ENCODE data around the gene TNKS1BP1. TPM values are rescaled to one million over a fixed set of nuclear protein-coding genes. Genes with fewer than 3 reads are reported as not detected.

The TNKS1BP1 gene
- total RNA-seq, 2 donors from 2014 or later, result 5.6 to 17.7 TPM

GRCh38 chr11:57323167-57323854, 1.4 kb downstream of the TNKS1BP1 start:
- ATAC-seq (no peak), DNase-seq (ENCODE audit: low spot score in 2 of 2) (no peak)
- H3K36me3 Mint-ChIP-seq, result peaks cover 22 to 29% of the 10 kb centered on the region in 2 donors
- H3K9me3 Mint-ChIP-seq, result no peaks in the 10 kb centered on the region
- peak overlapping the region in 1 of 2 donors; percentile 79 for H3K27ac Mint-ChIP-seq

DNA sequence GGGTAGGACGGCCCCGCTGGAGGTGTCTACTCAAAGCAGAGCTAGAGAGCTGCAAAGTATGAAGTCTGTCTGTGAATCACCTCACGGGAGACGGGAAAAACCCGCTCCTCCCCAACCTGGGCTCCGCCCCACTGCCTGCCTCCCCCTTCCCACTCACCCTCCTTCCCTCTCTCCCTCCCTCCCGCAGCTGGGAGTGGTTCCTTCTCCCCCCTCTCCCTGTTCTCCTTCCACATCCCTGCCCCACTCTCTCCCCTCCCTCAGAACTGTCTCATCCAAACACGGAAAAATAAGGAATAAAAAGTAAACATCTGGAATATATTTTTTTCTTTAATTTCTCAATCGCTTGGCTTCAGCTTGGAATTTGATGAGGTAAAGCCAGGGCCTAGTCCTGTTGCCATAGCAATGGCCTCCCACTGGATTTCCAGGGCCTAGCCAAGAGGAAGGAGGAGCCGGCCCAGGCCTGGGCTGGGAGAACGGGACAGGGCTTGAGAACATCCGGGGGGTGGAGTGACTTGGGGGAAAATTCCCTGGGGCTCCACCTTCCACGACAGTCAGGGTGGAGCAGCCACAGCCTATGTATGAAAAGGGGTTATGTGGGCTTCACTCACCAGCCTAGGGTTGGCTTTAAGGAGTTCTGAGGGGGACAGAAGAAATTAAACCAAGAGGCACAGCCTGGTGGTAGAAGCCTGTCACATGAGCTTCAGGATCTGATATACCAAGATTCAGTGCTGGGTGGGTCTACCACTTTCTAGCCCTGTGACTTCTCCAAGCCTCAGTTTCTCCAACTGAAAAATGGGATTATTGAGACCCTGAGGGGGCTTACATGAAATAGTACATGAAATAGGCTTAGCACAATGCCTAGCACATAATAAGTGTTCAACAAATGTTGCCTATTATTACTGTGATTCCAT, 2.2 kb downstream of the TNKS1BP1 start:
- ATAC-seq, result no peak
- Mint-ChIP-seq H3K9me3 (no peaks in the 10 kb centered on the region), H3K36me3 (peaks cover 17 to 21% of the 10 kb centered on the region in 2 donors), H3K27ac (no peak overlapping the region)
- DNase-seq (ENCODE audit: low spot score in 2 of 2), result no peak

- Mint-ChIP-seq H3K27ac (no peak overlapping the region), H3K36me3 (peaks cover 10 to 12% of the 10 kb centered on the region in 2 donors), H3K9me3 (no peaks in the 10 kb centered on the region)
- DNase-seq (ENCODE audit: low spot score in 2 of 2) (no peak), ATAC-seq (no peak)
Measured at GRCh38 chr11:57321388-57322255, 3.1 kb downstream of the TNKS1BP1 start.

- DNase-seq (ENCODE audit: low spot score in 2 of 2) (no peak), ATAC-seq (no peak)
- Mint-ChIP-seq H3K9me3 (no peaks in the 10 kb centered on the region), H3K27ac (no peak overlapping the region), H3K36me3 (peaks cover 4% of the 10 kb centered on the region in 2 donors)
Measured at GRCh38 chr11:57320719-57321387, 3.9 kb downstream of the TNKS1BP1 start.

- Mint-ChIP-seq H3K27ac (no peak overlapping the region), H3K9me3 (no peaks in the 10 kb centered on the region), H3K36me3 (no peaks in the 10 kb centered on the region)
- DNase-seq (ENCODE audit: low spot score in 2 of 2), result no peak
- ATAC-seq, result no peak
Measured at GRCh38 chr11:57320067-57320718, 4.6 kb downstream of the TNKS1BP1 start.

DNA sequence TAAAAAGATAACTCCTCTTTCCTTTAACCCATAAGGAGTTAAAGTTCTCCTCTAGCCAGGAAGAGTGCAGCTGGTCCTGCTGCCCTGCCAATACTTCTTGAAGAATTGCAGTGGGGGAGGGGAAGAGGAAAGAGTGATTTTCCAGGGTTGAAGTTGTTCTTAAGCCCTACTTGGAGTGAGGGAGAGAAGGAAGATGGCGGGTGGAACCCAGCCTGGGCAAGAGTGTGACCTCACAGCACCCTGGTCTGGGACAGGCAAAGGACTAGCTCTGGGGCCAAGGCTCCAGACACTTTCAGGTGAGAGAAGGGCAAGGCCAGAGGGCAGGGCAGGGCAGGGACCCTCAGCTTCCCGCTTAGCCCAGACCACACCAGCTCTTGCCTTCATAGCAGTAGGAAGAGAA, 6.6 kb downstream of the TNKS1BP1 start:
- Mint-ChIP-seq H3K9me3 (no peaks in the 10 kb centered on the region), H3K36me3 (no peaks in the 10 kb centered on the region), H3K27ac (no peak overlapping the region)
- no peak for ATAC-seq
- DNase-seq (ENCODE audit: low spot score in 2 of 2), result no peak

DNA sequence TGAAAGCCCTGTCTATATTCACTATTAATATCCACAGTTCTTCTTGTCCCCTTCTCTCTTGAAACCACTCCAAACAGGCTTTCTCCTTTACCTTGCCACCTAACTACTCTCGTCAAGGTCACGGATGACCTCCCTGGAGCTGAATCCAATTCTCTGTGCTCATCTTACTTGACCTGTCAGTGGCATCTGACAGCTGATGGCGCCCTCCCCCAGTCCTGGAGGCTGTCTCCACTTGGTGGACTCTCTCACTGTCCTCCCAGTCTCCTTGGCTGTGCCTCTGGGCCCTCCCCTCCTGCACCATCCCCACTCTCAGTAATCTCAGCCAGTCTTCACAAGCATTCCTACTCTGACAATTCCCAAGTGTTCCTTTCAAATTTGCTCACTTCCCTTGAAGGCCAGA, 8.7 kb downstream of the TNKS1BP1 start:
- ATAC-seq, result no peak
- Mint-ChIP-seq H3K9me3 (no peaks in the 10 kb centered on the region), H3K36me3 (peaks cover 0 to 4% of the 10 kb centered on the region in 2 donors), H3K27ac (no peak overlapping the region)
- DNase-seq (ENCODE audit: low spot score in 2 of 2), result no peak

DNA sequence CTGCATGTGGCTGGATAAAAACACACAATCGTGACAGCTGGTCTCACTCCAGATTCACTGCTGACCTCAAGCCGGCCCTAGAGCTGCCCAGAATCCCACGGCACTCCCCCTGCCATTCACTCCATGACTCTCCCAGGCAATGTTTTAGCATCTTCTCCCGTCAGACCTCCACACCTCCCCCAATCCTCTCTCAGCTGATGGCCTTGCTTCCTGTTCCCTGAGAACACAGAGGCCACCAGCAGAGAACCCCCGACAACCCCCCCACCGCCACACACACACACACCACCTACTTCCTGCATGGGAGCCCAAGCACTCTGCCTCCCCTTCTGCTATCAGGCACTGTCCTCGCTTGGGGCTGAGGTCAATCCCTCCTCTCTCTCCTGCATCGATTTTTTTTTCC, 9.3 kb downstream of the TNKS1BP1 start:
- Mint-ChIP-seq H3K36me3 (peaks cover 0 to 4% of the 10 kb centered on the region in 2 donors), H3K27ac (no peak overlapping the region), H3K9me3 (no peaks in the 10 kb centered on the region)
- DNase-seq (ENCODE audit: low spot score in 2 of 2), result no peak
- ATAC-seq, result no peak

- no peak overlapping the region for H3K27ac Mint-ChIP-seq
- H3K36me3 Mint-ChIP-seq, result peaks cover 4 to 9% of the 10 kb centered on the region in 2 donors
- DNase-seq (ENCODE audit: low spot score in 2 of 2), result no peak
- no peak for ATAC-seq
- H3K9me3 Mint-ChIP-seq, result no peaks in the 10 kb centered on the region
Measured at GRCh38 chr11:57314221-57314973, 10.4 kb downstream of the TNKS1BP1 start.

DNA sequence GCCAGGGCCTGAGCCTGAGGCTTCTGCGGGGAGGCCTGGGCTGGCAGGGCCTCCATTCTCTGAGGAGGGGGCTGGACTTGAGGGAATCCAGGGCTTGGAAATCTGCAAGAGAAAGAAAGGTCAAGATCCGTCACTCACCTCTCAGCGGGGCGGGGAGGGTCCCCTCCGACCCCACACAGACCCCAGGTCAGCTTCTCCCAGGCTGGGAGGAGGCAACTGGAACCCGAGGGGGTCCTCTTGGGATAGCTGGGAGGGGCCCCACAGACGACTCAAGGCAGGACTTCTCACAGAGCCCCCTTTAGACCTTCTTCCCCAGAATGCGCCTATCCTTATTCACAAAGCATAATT, 11.0 kb downstream of the TNKS1BP1 start:
- Mint-ChIP-seq H3K27ac (no peak overlapping the region), H3K36me3 (peaks cover 4 to 9% of the 10 kb centered on the region in 2 donors), H3K9me3 (no peaks in the 10 kb centered on the region)
- ATAC-seq (no peak), DNase-seq (ENCODE audit: low spot score in 2 of 2) (no peak)

DNA sequence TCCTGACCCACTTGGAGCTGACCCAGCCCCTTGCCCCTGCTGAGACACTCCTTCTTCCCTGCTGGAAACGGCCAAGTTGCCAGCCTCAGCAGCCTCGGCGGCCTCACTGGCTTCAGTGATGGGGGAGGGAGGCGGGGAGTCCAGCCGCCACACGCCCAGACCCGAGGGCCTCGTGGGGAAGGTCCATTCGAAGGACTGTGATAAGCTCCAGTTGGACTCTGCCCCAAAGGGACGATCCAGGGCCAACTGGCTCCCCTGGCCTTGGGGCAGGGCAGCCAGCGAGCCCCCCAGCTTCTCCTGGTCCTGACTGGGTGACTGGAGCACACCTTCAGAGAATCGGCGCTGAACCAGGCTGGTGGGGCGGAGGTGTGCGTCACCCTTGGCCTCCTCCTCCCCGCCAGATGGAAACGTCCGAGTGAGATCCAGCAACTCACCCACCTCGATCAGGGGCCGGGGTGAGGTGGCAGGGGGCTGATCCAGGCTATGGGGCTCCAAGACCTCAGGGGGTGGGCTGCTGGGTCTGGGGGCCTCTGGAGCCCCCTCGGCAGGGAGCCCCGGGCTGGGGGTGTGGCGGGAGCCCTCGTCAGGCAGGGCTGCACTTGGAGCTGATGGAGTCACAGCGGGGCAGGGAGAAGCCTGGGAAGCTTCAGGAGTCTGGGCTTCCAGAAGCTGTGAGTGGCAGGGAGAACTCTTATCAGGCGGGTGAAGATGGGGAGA, 11.5 kb downstream of the TNKS1BP1 start:
- no peak for ATAC-seq

GRCh38 chr11:57312511-57313021, 12.2 kb downstream of the TNKS1BP1 start:
- peaks cover 4 to 9% of the 10 kb centered on the region in 2 donors for H3K36me3 Mint-ChIP-seq
- no peaks in the 10 kb centered on the region for H3K9me3 Mint-ChIP-seq
- ATAC-seq (no peak), DNase-seq (ENCODE audit: low spot score in 2 of 2) (no peak)
- H3K27ac Mint-ChIP-seq, result no peak overlapping the region

More for the DNA sequence above, 11.5 kb downstream of the TNKS1BP1 start:
- DNase-seq (ENCODE audit: low spot score in 2 of 2), result no peak
- Mint-ChIP-seq H3K27ac (no peak overlapping the region), H3K36me3 (peaks cover 4 to 9% of the 10 kb centered on the region in 2 donors), H3K9me3 (no peaks in the 10 kb centered on the region)

DNA sequence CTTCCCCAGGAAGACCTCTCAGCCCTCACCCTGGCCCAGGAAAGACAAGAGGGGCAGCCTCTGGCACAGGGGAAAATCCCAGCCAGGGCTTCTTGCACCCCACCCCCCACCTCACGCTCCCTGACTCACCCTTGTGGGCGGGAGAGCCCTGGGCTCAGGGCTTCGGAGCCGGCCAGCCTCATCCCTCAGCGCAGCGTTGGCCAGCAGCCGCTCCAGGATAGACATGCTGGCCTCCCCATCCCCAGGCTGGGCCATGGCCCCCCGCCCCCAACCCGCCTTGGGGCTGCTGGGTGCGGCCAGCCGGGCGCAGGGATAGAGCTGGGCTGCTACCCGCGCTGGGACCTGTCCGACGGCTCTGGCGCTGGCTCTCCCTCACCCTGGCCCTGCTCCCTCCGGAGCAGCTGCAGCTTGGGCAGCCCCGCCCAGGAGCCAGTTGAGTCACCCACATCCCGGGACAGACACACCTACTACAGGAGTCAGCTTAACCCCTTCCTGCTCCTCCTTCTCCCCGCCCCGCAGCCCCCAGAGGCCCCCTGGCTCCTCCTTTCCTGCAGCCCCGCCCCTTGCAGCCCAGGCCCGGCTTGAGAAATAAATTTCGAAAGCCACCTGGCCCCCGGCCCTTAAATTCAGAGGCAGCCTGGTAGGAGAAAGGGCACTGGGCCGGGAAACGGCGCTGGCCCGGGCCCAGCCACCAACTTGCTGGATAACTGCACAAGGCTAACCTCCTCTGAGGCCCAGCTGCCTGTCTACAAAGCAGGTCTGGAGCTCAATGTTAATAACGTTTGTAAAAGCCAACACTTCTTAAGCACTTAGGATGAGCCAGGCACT, 13.4 kb downstream of the TNKS1BP1 start:
- ATAC-seq (peak; percentile 98), DNase-seq (ENCODE audit: low spot score in 2 of 2) (peak; percentile 70 to 72)
- Mint-ChIP-seq H3K27ac (no peak overlapping the region), H3K36me3 (peaks cover 4 to 9% of the 10 kb centered on the region in 2 donors), H3K9me3 (no peaks in the 10 kb centered on the region)

DNA sequence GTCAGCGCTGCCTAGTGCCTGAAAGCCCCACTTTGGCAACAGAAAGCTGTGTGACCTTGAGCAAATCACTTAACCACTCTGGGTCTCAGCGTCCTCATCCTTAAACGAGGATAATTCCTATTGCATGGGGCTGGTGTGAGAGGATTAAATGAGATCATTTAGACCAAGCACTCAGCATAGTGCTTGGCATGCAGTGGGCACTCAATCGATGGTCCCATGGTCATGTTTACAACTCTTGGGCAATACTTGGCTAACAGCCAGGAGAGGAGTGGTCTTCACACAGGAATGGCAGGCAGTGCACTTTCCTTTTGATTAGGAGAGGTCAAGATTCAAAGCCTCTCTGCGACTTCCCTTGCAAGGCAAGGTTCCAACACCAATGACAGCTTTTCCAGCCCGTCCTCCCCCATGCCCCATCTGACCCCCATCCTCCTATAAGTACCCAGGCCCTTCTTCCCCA, 14.1 kb downstream of the TNKS1BP1 start:
- H3K9me3 Mint-ChIP-seq, result no peaks in the 10 kb centered on the region
- DNase-seq (ENCODE audit: low spot score in 2 of 2) (no peak), ATAC-seq (no peak)
- H3K27ac Mint-ChIP-seq, result no peak overlapping the region
- H3K36me3 Mint-ChIP-seq, result peaks cover 4 to 9% of the 10 kb centered on the region in 2 donors

Measured in activated naive CD4-positive, alpha-beta T cell treated with anti-CD3 and anti-CD28 coated beads, Interleukin-2, amount 50 U/mL, for 72 hours (primary cell).